Natural killer cell (primary cell): Measurements from ENCODE around the gene SNAI3. TPM values are rescaled to one million over a fixed set of nuclear protein-coding genes. Genes with fewer than 3 reads are reported as not detected.
A peak's percentile ranks its signal among the peaks of the same experiment; 100 is the strongest.

ENCODE experiments used
- ATAC-seq, 3 donors: fragments of 150-1000 bp in 2 of 3; fragments of 200-7000 bp in 1 of 3; cut with Tn5 transposase; 1 replicate in 1 of 3; 2 replicates in 2 of 3; pipeline ENCODE4 v1.10.0; 2021; ENCODE audit warnings: mild to moderate bottlenecking in 2 of 3, moderate library complexity in 2 of 3
- DNase-seq, 2 donors: peaks; one replicate each; pipeline versions ENCODE4 v3.0.0 to v3.0.0-alpha.2; 2013 to 2021; ENCODE audit warnings: mixed read lengths in 1 of 2
- H3K27ac ChIP-seq: one replicate; pipeline ENCODE4 v1.5.1; 2013; ENCODE audit warnings: mild to moderate bottlenecking, low read length
- H3K27me3 ChIP-seq: one replicate; pipeline ENCODE4 v1.6.1; 2013; ENCODE audit warnings: low read length; ENCODE audit not compliant: control insufficient read depth, insufficient read depth
- H3K36me3 ChIP-seq: one replicate; pipeline ENCODE4 v1.6.1; 2013; ENCODE audit warnings: low read length; ENCODE audit not compliant: control insufficient read depth, insufficient read depth
- H3K4me1 ChIP-seq: one replicate; pipeline ENCODE4 v1.6.1; 2013; ENCODE audit warnings: low read length; ENCODE audit not compliant: control insufficient read depth, insufficient read depth
- H3K4me3 ChIP-seq: one replicate; pipeline ENCODE4 v1.5.1; 2013; ENCODE audit warnings: low read length
- H3K9me3 ChIP-seq: one replicate; pipeline ENCODE4 v1.6.1; 2013; ENCODE audit warnings: low read length; ENCODE audit not compliant: control insufficient read depth, insufficient read depth
- H3K27ac Mint-ChIP-seq, 2 donors: one replicate each; pipeline ENCODE4 v1.8.0; 2022; ENCODE audit warnings: mild to moderate bottlenecking in 2 of 2, mixed read lengths in 2 of 2, moderate library complexity in 1 of 2
- H3K27me3 Mint-ChIP-seq, 2 donors: one replicate each; pipeline ENCODE4 v1.8.0; 2022; ENCODE audit warnings: low read depth in 2 of 2, mixed read lengths in 2 of 2
- H3K36me3 Mint-ChIP-seq: one replicate; pipeline ENCODE4 v1.8.0; 2022; ENCODE audit warnings: mixed read lengths
- H3K4me1 Mint-ChIP-seq, 2 donors: one replicate each; pipeline ENCODE4 v1.8.0; 2022; ENCODE audit warnings: mixed read lengths in 2 of 2
- H3K4me3 Mint-ChIP-seq: one replicate; pipeline ENCODE4 v1.8.0; 2022; ENCODE audit warnings: mild to moderate bottlenecking, moderate library complexity, mixed read lengths
- H3K9me3 Mint-ChIP-seq, 2 donors: one replicate each; pipeline ENCODE4 v1.8.0; 2022; ENCODE audit warnings: mixed read lengths in 2 of 2
- WGBS: methylation state at CpG from one replicate; pipeline ENCODE4 v1.1.7; 2013; ENCODE audit warnings: missing lambda C conversion rate; ENCODE audit not compliant: insufficient coverage; 5-methylcytosine and 5-hydroxymethylcytosine counted together
- intact Hi-C: fragments of 100-400 bp; cut with micrococcal nuclease; formaldehyde crosslinking; loops from one replicate; pipeline ENCODE4 v1.14.2; 2022
- total RNA-seq, 4 donors: library from RNA; stranded (reverse); fragments of 120-200 nt in 1 of 4; gene quantifications; one replicate each; pipeline versions ENCODE4 v1.2.3 to v1.2.4, GENCODE V29; 2013 to 2022
- TF ChIP-seq, protein P1 (sequence below): fragments of 200-600 bp; IDR thresholded peaks from one replicate; pipeline ENCODE4 v1.8.0; 2022; ENCODE audit warnings: antibody characterized with exemption

The SNAI3 gene
- total RNA-seq, 3 donors from 2014 or later (not counting 1 experiment from before 2014, with no cell fraction given): 8.2 to 9.2 (median 8.4) TPM

DNA sequence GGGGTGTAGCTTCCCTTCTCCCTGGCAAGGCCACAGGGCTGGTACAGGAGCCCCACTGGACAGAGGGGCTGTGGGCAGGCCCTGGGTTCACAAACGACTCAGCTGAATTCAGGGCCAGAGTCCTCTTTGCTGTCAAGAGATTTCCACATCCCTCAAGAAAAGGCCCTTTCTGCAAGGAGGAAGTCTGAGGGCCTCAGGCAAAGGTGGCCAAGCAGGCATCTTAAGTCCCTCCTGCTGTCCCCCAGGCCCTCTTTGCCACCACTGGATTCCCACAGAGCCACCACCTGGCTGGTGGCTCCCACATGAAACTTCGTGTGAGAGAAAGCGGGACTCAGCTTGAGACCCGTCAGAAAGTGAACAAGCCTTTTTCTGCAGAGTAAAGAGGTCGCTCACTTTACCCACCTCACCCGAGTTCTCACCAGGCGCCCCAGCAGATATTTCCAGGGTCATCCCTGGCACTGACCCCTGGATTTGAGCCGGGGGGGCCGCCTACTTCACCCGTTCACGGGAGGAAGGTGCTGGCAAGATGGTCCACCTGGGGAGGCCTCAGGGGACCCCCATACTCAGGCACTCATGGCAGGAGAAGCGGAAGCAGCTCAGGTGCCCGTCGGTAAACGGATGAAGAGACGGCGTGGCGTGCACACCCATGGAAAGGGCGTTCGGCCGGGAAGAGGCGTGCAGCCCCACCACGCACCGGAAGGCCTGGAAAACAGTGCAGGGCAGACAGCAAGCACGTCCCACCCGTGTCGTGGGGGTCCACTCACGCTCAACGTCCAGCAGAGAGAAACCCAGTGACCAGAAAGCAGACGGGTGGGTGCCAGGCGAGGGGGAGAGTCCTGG lies 16.3 kb upstream of the SNAI3 start:
- WGBS: 36% methylated on average over 31 of the region's 31 CpGs
- Mint-ChIP-seq H3K9me3 (no peaks in the 10 kb centered on the region), H3K4me1 (peaks cover 61 to 78% of the 10 kb centered on the region in 2 donors), H3K27ac (peak overlapping the region; percentile 89 to 96), H3K4me3 (peak overlapping the region; percentile 94), H3K36me3 (no peaks in the 10 kb centered on the region), H3K27me3 (no peaks in the 10 kb centered on the region)
- TF ChIP-seq, protein P1, sequence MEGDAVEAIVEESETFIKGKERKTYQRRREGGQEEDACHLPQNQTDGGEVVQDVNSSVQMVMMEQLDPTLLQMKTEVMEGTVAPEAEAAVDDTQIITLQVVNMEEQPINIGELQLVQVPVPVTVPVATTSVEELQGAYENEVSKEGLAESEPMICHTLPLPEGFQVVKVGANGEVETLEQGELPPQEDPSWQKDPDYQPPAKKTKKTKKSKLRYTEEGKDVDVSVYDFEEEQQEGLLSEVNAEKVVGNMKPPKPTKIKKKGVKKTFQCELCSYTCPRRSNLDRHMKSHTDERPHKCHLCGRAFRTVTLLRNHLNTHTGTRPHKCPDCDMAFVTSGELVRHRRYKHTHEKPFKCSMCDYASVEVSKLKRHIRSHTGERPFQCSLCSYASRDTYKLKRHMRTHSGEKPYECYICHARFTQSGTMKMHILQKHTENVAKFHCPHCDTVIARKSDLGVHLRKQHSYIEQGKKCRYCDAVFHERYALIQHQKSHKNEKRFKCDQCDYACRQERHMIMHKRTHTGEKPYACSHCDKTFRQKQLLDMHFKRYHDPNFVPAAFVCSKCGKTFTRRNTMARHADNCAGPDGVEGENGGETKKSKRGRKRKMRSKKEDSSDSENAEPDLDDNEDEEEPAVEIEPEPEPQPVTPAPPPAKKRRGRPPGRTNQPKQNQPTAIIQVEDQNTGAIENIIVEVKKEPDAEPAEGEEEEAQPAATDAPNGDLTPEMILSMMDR: no peak
- H3K27me3 ChIP-seq: no peaks in the 10 kb centered on the region
- H3K9me3 ChIP-seq: no peaks in the 10 kb centered on the region
- peaks cover 92% of the 10 kb centered on the region for H3K4me1 ChIP-seq
- intact Hi-C loops: loop anchor here (2.0 to 5.0 kb wide), 3 partner anchors 40 to 245 kb away; partner anchors contain the start of genes IL17C and MVD
- ATAC-seq (no peak), DNase-seq (peak in 1 of 2 donors; percentile 43)
- H3K36me3 ChIP-seq: peaks cover 29% of the 10 kb centered on the region
- peak overlapping the region; percentile 83 for H3K27ac ChIP-seq
- H3K4me3 ChIP-seq: peak overlapping the region; percentile 67

GRCh38 chr16:88701581-88702370 lies 15.5 kb upstream of the SNAI3 start:
- H3K9me3 Mint-ChIP-seq: no peaks in the 10 kb centered on the region
- no peak for ATAC-seq
- intact Hi-C loops: loop anchor here (1.0 to 5.0 kb wide), 6 partner anchors 15 to 244 kb away; partner anchors contain the start of genes CYBA, IL17C, MVD and SNAI3
- Histone ChIP-seq H3K36me3 (peaks cover 37% of the 10 kb centered on the region), H3K9me3 (no peaks in the 10 kb centered on the region), H3K4me1 (peaks cover 87% of the 10 kb centered on the region), H3K27me3 (no peaks in the 10 kb centered on the region), H3K27ac (peak overlapping the region; percentile 83), H3K4me3 (peak overlapping the region; percentile 67)
- peak overlapping the region; percentile 89 to 96 for H3K27ac Mint-ChIP-seq
- H3K36me3 Mint-ChIP-seq: no peaks in the 10 kb centered on the region
- 25% methylated on average over 30 of the region's 30 CpGs for WGBS
- peak in 1 of 2 donors; percentile 40 for DNase-seq
- TF ChIP-seq, protein P1: no peak
- peak overlapping the region; percentile 94 for H3K4me3 Mint-ChIP-seq
- H3K4me1 Mint-ChIP-seq: peaks cover 53 to 70% of the 10 kb centered on the region in 2 donors
- no peaks in the 10 kb centered on the region for H3K27me3 Mint-ChIP-seq

DNA sequence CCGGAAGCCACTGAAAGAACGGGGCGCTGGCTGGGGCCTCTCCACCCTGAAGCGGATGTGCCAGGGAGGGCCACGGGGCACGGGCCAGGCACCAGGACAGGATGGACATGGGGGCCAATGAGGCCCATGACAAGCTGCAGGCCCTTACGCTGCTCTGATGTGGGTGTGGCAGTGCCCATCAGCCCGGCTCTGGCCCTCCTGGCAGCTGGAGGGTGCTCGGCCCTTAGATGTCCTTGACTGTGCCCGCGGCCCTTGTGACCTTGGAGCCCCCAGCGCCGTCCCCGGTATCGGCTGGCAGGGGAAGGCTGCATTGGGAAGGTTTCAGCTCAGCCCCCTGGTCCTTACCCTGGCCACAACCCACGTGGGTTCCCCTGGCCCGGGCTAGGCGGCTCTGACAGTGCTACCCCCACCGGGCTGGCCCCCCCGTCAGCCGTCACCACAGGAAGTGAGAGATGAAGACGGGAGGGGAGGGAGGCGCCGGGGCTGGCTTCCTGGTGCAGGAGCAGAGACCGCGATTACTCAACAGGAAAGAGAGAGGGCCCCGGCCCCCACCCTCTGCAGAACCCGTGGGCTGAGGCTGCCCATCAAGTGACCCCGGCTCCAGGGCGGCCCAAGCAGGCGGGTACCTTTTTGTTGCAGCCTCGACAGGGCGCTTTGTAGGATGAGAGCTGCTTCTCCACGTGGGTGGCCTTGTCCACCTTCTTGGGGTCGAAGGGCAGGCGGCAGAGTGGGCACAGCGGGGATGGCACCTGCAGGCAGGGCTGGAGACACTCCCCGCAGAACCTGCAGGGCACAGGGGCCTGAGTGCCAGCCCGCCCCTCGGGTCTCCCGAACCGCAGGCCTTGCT lies 14.6 kb upstream of the SNAI3 start:
- Histone ChIP-seq H3K36me3 (peaks cover 46% of the 10 kb centered on the region), H3K9me3 (no peaks in the 10 kb centered on the region), H3K4me3 (peak overlapping the region; percentile 67), H3K27ac (peak overlapping the region; percentile 83), H3K4me1 (peaks cover 84% of the 10 kb centered on the region), H3K27me3 (no peaks in the 10 kb centered on the region)
- Mint-ChIP-seq H3K4me3 (peak overlapping the region; percentile 94), H3K4me1 (peaks cover 53 to 70% of the 10 kb centered on the region in 2 donors), H3K9me3 (no peaks in the 10 kb centered on the region), H3K27me3 (no peaks in the 10 kb centered on the region), H3K27ac (peak overlapping the region; percentile 89 to 96), H3K36me3 (no peaks in the 10 kb centered on the region)
- WGBS: under 1% methylated on average over 42 of the region's 42 CpGs
- peak; percentile 76 to 92 (median 82) for ATAC-seq
- TF ChIP-seq, protein P1: no peak
- DNase-seq: peak; percentile 95 to 96
- intact Hi-C loops: loop anchor here (1.0 to 5.0 kb wide), 5 partner anchors 14 to 244 kb away; partner anchors contain the start of genes CYBA, IL17C and SNAI3
